ENCODE data around the gene COMMD6. TPM values are rescaled to one million over a fixed set of nuclear protein-coding genes. Genes with fewer than 3 reads are reported as not detected.

COMMD6 gene
- total RNA-seq, 1 donor from 2014 or later: 140 TPM

- Mint-ChIP-seq H3K27me3 (ENCODE audit: low read depth) (no peaks in the 10 kb centered on the region), H3K4me3 (ENCODE audit: unreplicated experiment) (no peak overlapping the region), H3K4me1 (ENCODE audit: low read depth) (peaks cover 10% of the 10 kb centered on the region), H3K9me3 (ENCODE audit: low read depth) (no peaks in the 10 kb centered on the region), H3K27ac (ENCODE audit: unreplicated experiment) (peak overlapping the region; percentile 19), H3K36me3 (ENCODE audit: low read depth) (no peaks in the 10 kb centered on the region)
- no peak for DNase-seq (ENCODE audit: low spot score)
- TF ChIP-seq, protein P1, sequence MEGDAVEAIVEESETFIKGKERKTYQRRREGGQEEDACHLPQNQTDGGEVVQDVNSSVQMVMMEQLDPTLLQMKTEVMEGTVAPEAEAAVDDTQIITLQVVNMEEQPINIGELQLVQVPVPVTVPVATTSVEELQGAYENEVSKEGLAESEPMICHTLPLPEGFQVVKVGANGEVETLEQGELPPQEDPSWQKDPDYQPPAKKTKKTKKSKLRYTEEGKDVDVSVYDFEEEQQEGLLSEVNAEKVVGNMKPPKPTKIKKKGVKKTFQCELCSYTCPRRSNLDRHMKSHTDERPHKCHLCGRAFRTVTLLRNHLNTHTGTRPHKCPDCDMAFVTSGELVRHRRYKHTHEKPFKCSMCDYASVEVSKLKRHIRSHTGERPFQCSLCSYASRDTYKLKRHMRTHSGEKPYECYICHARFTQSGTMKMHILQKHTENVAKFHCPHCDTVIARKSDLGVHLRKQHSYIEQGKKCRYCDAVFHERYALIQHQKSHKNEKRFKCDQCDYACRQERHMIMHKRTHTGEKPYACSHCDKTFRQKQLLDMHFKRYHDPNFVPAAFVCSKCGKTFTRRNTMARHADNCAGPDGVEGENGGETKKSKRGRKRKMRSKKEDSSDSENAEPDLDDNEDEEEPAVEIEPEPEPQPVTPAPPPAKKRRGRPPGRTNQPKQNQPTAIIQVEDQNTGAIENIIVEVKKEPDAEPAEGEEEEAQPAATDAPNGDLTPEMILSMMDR (IDR thresholded peaks at IDR 0.05): no peak
Observed at GRCh38 chr13:75495938-75496337, 41.7 kb downstream of the COMMD6 start.

DNA sequence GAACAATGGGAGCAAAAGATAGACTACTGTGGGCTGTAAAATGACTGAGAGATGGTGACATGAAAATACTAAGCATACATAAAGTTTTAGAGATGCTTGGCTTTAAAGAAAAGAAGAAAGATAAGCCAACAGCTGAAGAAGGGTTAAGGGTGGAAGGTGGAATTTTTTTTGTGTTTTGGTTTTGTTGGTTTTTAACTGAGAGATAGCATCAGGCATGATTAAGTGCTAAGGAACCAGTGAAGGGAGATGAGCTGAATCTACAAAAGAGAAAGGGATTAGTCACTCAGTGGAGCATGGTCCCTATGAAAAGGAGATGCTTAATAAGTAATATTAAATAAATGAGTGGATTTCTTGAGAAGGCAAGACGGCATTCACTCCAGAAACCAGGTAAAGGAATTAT, 43.1 kb downstream of the COMMD6 start:
- Mint-ChIP-seq H3K4me1 (ENCODE audit: low read depth) (peaks cover 14% of the 10 kb centered on the region), H3K4me3 (ENCODE audit: unreplicated experiment) (no peak overlapping the region), H3K27ac (ENCODE audit: unreplicated experiment) (no peak overlapping the region), H3K36me3 (ENCODE audit: low read depth) (no peaks in the 10 kb centered on the region), H3K27me3 (ENCODE audit: low read depth) (no peaks in the 10 kb centered on the region), H3K9me3 (ENCODE audit: low read depth) (no peaks in the 10 kb centered on the region)
- TF ChIP-seq, protein P1 (IDR thresholded peaks at IDR 0.05): no peak
- no peak for DNase-seq (ENCODE audit: low spot score)

DNA sequence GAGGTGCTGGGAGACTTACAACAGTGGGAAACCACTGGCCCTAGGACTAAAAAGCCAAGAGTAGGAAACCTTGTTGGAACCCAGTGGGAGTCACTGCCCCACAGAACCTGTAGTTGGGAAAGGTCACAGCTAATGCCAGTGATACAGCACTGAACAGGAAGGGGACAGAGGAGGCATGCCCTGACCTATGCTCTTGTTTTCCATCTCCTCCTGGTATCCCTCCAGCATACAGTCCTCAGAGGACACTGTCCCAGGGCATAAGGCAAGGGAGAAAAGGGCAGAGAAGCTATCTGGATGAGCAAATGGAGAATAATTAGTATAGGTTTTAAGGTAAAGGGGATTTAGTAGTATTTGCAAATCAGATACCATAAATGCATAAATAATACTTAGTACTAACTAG, 44.5 kb downstream of the COMMD6 start:
- DNase-seq (ENCODE audit: low spot score): no peak
- H3K27me3 Mint-ChIP-seq (ENCODE audit: low read depth): no peaks in the 10 kb centered on the region
- no peak overlapping the region for H3K27ac Mint-ChIP-seq (ENCODE audit: unreplicated experiment)
- H3K36me3 Mint-ChIP-seq (ENCODE audit: low read depth): no peaks in the 10 kb centered on the region
- TF ChIP-seq, protein P1 (IDR thresholded peaks at IDR 0.05): no peak
- no peaks in the 10 kb centered on the region for H3K9me3 Mint-ChIP-seq (ENCODE audit: low read depth)
- H3K4me3 Mint-ChIP-seq (ENCODE audit: unreplicated experiment): no peak overlapping the region
- H3K4me1 Mint-ChIP-seq (ENCODE audit: low read depth): peaks cover 16% of the 10 kb centered on the region

GRCh38 chr13:75492389-75492788, 45.3 kb downstream of the COMMD6 start:
- Mint-ChIP-seq H3K9me3 (ENCODE audit: low read depth) (no peaks in the 10 kb centered on the region), H3K36me3 (ENCODE audit: low read depth) (no peaks in the 10 kb centered on the region), H3K27ac (ENCODE audit: unreplicated experiment) (no peak overlapping the region), H3K27me3 (ENCODE audit: low read depth) (no peaks in the 10 kb centered on the region), H3K4me1 (ENCODE audit: low read depth) (peaks cover 16% of the 10 kb centered on the region), H3K4me3 (ENCODE audit: unreplicated experiment) (no peak overlapping the region)
- TF ChIP-seq, protein P1 (IDR thresholded peaks at IDR 0.05): no peak
- no peak for DNase-seq (ENCODE audit: low spot score)

- Mint-ChIP-seq H3K27me3 (ENCODE audit: low read depth) (no peaks in the 10 kb centered on the region), H3K4me3 (ENCODE audit: unreplicated experiment) (no peak overlapping the region), H3K27ac (ENCODE audit: unreplicated experiment) (no peak overlapping the region), H3K4me1 (ENCODE audit: low read depth) (peaks cover 16% of the 10 kb centered on the region), H3K9me3 (ENCODE audit: low read depth) (no peaks in the 10 kb centered on the region), H3K36me3 (ENCODE audit: low read depth) (no peaks in the 10 kb centered on the region)
- no peak for DNase-seq (ENCODE audit: low spot score)
- TF ChIP-seq, protein P1 (IDR thresholded peaks at IDR 0.05): no peak
Observed at GRCh38 chr13:75491376-75491775, 46.3 kb downstream of the COMMD6 start.
